Dendritic cell treated with granulocyte-macrophage colony-stimulating factor and Interleukin-4, amounts not matched to agents 40 ng/mL and 50 ng/mL, for 4 days (primary cell): ENCODE measurements around the gene COMMD10.

ENCODE experiments used
- H3K27ac Mint-ChIP-seq: one replicate; pipeline ENCODE4 v1.8.0; 2022; ENCODE audit warnings: mild to moderate bottlenecking, mixed read lengths
- H3K27me3 Mint-ChIP-seq: one replicate; pipeline ENCODE4 v1.8.0; 2022; ENCODE audit warnings: mild to moderate bottlenecking, mixed read lengths
- H3K36me3 Mint-ChIP-seq: one replicate; pipeline ENCODE4 v1.8.0; 2022; ENCODE audit warnings: low read depth, mixed read lengths
- H3K4me1 Mint-ChIP-seq: one replicate; pipeline ENCODE4 v1.8.0; 2022; ENCODE audit warnings: low read depth, mixed read lengths
- H3K4me3 Mint-ChIP-seq: one replicate; pipeline ENCODE4 v1.8.0; 2022; ENCODE audit warnings: mild to moderate bottlenecking, moderate library complexity, mixed read lengths
- H3K9me3 Mint-ChIP-seq: one replicate; pipeline ENCODE4 v1.8.0; 2022; ENCODE audit warnings: mixed read lengths
- intact Hi-C: fragments of 100-400 bp; cut with micrococcal nuclease; formaldehyde crosslinking; loops from one replicate; pipeline ENCODE4 v1.15.0; 2022

Gene COMMD10

DNA sequence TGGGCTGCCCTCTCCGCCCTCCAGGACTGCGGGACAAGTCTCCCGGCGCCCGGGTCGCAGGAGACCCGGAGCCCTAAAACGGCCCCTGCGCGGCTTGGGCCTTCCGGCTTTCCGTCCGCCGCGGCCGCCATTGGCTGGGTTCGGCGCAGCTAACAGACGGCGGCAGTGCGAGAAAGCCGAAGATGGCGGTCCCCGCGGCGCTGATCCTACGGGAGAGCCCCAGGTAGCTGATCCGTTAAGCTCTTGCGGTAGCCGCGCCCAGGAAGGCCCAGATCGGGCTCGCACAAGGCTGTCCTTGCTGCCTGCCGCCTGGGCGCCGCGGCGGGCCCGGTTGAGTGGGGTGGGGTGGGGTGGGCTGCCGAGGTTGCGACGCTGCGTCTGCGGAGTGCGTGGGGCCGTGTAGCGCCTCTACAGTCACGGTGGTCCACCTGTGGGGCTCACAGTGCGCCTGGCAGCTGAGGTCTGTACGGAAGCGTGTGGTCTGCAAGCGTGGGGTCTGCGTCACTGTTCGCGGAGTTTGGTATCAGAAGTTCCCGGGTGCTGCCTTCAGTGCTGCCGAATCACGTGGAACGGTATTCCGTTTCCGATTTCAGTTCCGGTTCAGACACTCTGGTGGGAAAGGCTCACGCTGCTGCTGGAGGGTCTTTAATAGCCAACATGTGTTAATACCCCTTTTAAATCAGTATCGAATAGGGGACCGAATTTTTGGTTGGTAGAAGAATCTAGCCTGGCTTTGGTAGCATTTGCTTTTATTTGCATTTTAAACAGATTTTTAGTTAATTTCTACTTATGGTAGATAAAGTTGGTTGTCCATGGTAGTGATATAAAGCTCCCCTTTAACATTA lies at the start of gene COMMD10:
Gene COMMD10, plus strand, starts transcription at position 155 of the 845 bp plus-strand sequence.
- Mint-ChIP-seq H3K36me3 (peaks cover 43% of the 10 kb centered on the region), H3K9me3 (no peaks in the 10 kb centered on the region), H3K27me3 (no peaks in the 10 kb centered on the region), H3K27ac (peak within 1 kb of the TSS; percentile 94), H3K4me3 (peak within 1 kb of the TSS; percentile 82), H3K4me1 (peaks cover 25% of the 10 kb centered on the region)
- intact Hi-C loops = loop anchor here (5.0 kb wide), 1 partner anchor 243 kb away; the partner anchor contains the start of genes AP3S1 and ATG12

- intact Hi-C loops = no loop called here
- peaks cover 44% of the 10 kb centered on the region for H3K4me1 Mint-ChIP-seq
- H3K27ac Mint-ChIP-seq = peak overlapping the region; percentile 18
- no peaks in the 10 kb centered on the region for H3K9me3 Mint-ChIP-seq
- no peaks in the 10 kb centered on the region for H3K36me3 Mint-ChIP-seq
- no peak overlapping the region for H3K4me3 Mint-ChIP-seq
- no peaks in the 10 kb centered on the region for H3K27me3 Mint-ChIP-seq
Measured at GRCh38 chr5:116035123-116035522, 49.7 kb upstream of the COMMD10 start.

DNA sequence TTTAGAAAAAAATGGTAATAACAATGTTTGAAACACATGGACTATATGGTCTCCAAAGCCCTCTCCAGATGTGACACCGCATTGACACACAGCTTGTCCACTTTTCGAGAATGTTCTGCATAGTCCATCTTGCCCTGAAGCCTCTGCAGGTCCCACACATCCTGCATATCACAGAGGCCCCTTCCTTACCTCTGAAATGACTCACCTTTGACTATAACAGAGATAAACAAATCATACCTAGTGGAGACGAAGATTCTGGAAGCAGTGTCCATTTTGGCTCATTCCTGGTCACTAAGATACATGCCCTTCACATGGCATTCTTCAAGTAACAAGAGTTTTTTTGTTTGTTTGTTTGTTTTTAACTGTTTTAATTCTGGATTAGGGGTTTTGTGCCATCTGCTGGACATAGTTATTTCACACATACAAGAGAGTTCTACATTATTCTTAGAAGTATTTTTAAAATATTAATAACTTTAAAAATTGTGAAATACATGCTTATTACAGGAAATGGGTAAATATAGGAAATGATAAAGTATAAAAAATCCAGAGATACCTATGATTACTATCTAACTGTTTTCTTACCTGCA lies 47.5 kb upstream of the COMMD10 start:
- Mint-ChIP-seq H3K4me3 (no peak overlapping the region), H3K27ac (no peak overlapping the region), H3K9me3 (no peaks in the 10 kb centered on the region), H3K36me3 (no peaks in the 10 kb centered on the region), H3K27me3 (no peaks in the 10 kb centered on the region), H3K4me1 (peaks cover 44% of the 10 kb centered on the region)
- intact Hi-C loops = no loop called here

GRCh38 chr5:116038817-116039216 lies 46.0 kb upstream of the COMMD10 start:
- no peaks in the 10 kb centered on the region for H3K36me3 Mint-ChIP-seq
- intact Hi-C loops = no loop called here
- H3K27me3 Mint-ChIP-seq = no peaks in the 10 kb centered on the region
- peaks cover 43% of the 10 kb centered on the region for H3K4me1 Mint-ChIP-seq
- no peak overlapping the region for H3K4me3 Mint-ChIP-seq
- peak overlapping the region; percentile 25 for H3K27ac Mint-ChIP-seq
- no peaks in the 10 kb centered on the region for H3K9me3 Mint-ChIP-seq

DNA sequence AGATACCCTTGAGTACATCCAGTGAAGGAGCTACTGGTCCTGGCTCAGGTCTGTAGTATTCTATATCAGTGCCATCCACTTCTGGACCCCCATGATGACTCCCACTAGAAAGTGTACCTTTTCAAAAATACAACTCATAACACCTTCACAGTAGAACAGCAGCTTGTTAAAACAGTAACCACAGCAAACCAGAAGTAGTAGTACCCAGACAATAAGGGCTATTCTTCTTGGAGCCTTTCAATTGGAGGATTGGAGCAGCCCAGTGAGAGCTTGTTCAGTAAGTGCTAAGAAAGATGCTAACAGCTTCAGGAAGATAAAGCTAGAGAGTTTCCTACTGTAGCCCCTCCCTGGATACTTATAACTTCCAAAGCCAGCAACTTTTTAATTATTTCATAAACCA lies 42.5 kb upstream of the COMMD10 start:
- no peak overlapping the region for H3K4me3 Mint-ChIP-seq
- H3K27ac Mint-ChIP-seq = no peak overlapping the region
- H3K36me3 Mint-ChIP-seq = no peaks in the 10 kb centered on the region
- no peaks in the 10 kb centered on the region for H3K27me3 Mint-ChIP-seq
- H3K9me3 Mint-ChIP-seq = no peaks in the 10 kb centered on the region
- intact Hi-C loops = no loop called here
- H3K4me1 Mint-ChIP-seq = peaks cover 19% of the 10 kb centered on the region

DNA sequence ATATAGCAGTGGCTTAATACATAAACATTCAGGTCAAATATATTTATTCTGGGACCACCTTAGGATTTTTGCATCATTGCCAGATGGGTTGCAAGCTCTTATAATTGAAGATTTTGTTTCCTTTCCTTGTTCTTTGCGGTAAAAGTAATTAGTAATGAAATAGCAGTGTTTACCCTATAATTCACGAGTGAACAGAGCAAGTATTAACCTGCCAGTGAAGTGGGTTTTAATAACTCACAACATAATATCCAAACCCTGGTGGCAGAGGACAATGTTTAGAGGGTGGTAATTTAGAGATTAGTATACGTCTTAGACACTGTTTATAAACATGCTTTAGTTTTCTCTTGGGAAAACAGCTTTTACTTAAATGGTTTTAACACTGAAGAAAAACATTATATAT lies 40.8 kb upstream of the COMMD10 start:
- peaks cover 5% of the 10 kb centered on the region for H3K4me1 Mint-ChIP-seq
- no peaks in the 10 kb centered on the region for H3K27me3 Mint-ChIP-seq
- no peaks in the 10 kb centered on the region for H3K36me3 Mint-ChIP-seq
- H3K4me3 Mint-ChIP-seq = no peak overlapping the region
- H3K9me3 Mint-ChIP-seq = no peaks in the 10 kb centered on the region
- intact Hi-C loops = no loop called here
- H3K27ac Mint-ChIP-seq = no peak overlapping the region

GRCh38 chr5:116045821-116046220 lies 39.0 kb upstream of the COMMD10 start:
- Mint-ChIP-seq H3K9me3 (no peaks in the 10 kb centered on the region), H3K27ac (no peak overlapping the region), H3K27me3 (no peaks in the 10 kb centered on the region), H3K4me3 (no peak overlapping the region), H3K4me1 (no peaks in the 10 kb centered on the region), H3K36me3 (no peaks in the 10 kb centered on the region)
- intact Hi-C loops = no loop called here

- intact Hi-C loops = no loop called here
- Mint-ChIP-seq H3K9me3 (no peaks in the 10 kb centered on the region), H3K27me3 (no peaks in the 10 kb centered on the region), H3K27ac (no peak overlapping the region), H3K4me1 (no peaks in the 10 kb centered on the region), H3K36me3 (no peaks in the 10 kb centered on the region), H3K4me3 (no peak overlapping the region)
Measured at GRCh38 chr5:116046261-116046660, 38.6 kb upstream of the COMMD10 start.

DNA sequence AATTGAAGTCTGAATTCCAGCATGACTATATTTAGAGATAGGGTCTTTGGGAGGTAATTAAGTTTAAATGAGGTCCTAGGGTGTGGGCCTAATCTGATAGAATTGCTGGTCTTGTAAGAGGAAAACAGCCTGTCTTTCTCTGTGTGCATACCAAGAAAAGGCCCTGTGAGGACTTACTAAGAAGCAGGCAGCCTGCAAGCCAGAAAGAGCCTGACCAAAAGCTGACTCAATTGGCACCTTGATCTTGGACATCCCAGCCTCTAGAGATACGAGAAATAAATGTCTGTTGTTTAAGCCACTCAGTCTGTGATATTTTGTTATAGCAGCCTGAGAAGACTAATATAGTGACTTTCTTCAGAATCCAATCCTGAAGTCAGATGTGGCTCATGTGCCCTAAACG lies 38.0 kb upstream of the COMMD10 start:
- no peak overlapping the region for H3K27ac Mint-ChIP-seq
- H3K4me3 Mint-ChIP-seq = no peak overlapping the region
- no peaks in the 10 kb centered on the region for H3K4me1 Mint-ChIP-seq
- H3K27me3 Mint-ChIP-seq = no peaks in the 10 kb centered on the region
- intact Hi-C loops = no loop called here
- H3K36me3 Mint-ChIP-seq = no peaks in the 10 kb centered on the region
- no peaks in the 10 kb centered on the region for H3K9me3 Mint-ChIP-seq

DNA sequence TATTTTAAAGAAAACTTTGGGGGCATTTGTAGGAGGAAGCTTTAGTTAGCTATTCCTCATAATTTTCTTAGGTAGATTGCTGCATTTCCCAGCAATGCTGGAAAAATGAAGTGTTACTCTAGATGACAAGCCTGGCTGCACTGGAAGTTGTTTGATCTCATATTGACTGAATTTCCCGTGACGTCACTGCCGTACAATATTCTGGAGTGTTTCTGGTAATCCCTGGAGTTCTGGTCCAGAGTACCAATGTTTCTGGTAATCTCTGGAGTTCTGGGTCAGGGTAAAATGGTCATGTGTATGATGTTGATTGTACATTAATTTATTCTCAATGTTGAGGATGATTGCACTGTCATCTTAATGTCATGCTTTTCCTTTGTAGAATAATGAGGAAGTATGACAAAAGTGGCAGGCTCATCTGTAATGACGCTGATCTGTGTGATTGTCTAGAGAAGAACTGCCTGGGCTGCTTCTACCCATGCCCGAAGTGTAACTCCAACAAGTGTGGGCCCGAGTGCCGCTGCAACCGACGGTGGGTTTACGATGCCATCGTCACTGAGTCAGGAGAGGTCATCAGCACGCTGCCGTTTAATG lies 26.4 kb upstream of the COMMD10 start:
- no peak overlapping the region for H3K27ac Mint-ChIP-seq
- no peaks in the 10 kb centered on the region for H3K4me1 Mint-ChIP-seq
- no peak overlapping the region for H3K4me3 Mint-ChIP-seq
- no peaks in the 10 kb centered on the region for H3K9me3 Mint-ChIP-seq
- no peaks in the 10 kb centered on the region for H3K36me3 Mint-ChIP-seq
- H3K27me3 Mint-ChIP-seq = no peaks in the 10 kb centered on the region
- intact Hi-C loops = no loop called here

DNA sequence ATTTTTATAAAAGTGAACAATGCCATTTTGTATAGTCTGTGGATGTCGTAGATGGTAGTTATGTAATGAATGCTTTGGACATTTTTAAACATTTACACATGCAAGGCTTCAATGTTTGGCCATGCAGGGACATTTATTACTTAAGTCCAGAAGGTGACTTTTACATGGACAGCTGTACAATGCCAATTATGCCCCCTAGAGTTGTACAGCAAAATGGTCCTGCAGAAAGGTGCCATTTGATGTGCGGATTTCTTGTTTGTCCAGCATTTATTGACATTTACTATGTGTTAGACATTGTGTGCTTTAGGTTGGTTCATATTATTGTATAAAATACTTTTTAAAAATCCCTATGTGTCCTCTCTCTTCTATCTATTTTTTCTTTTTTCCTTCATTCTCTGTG lies 22.5 kb upstream of the COMMD10 start:
- Mint-ChIP-seq H3K27ac (no peak overlapping the region), H3K27me3 (no peaks in the 10 kb centered on the region), H3K9me3 (no peaks in the 10 kb centered on the region), H3K4me1 (no peaks in the 10 kb centered on the region), H3K4me3 (no peak overlapping the region), H3K36me3 (no peaks in the 10 kb centered on the region)
- intact Hi-C loops = no loop called here

DNA sequence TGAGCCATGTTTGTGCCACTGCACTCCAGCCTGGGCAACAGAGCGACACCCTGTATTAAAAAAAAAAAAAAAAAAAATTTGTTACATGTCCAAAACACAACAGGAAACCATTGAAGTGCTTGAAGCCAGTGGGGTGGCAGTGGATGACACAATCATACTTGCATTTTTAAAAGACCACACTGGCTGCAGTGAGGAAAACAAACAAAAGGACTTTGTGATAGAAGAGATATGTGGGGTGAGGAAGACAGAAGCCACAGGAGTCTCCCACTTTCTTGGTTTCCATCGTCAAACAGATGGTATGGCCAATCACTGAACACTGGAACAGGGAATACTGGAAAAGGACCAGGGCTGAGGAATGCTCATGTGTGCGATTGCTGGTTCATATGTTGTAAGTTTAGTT lies 20.9 kb upstream of the COMMD10 start:
- Mint-ChIP-seq H3K9me3 (no peaks in the 10 kb centered on the region), H3K4me3 (no peak overlapping the region), H3K36me3 (no peaks in the 10 kb centered on the region), H3K27ac (no peak overlapping the region), H3K4me1 (no peaks in the 10 kb centered on the region), H3K27me3 (no peaks in the 10 kb centered on the region)
- intact Hi-C loops = no loop called here

DNA sequence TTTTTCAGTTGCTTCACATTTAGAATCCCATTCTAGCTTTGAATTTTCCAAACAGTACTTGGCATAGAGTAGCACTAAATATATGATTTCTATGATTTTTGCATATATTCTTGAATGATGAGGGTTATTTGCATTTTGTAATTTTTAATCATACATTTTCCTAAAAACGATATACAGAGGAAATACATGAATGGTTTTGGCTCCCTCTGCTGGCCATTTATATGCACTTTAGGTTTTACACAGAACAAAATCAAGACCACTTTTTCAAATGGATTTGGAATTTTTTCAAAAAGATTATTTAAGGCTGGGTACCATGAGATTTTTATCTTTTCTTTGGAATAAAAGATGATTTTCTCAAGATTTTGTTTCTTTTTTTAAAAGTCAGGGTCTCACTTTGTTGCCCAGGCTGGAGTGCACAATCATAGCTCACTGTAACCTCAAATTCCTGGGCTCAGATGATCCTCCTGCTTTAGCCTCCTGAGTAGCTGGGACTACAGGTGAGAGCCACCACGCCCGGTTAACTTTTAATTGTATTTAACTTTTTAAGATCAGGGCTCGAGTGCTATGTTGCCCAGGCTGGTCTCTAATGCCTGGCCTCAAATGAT lies 16.7 kb upstream of the COMMD10 start:
- H3K27me3 Mint-ChIP-seq = no peaks in the 10 kb centered on the region
- intact Hi-C loops = loop anchor here (2.0 to 5.0 kb wide), 3 partner anchors 226 to 759 kb away; partner anchors contain the start of genes AP3S1 and ATG12
- H3K4me3 Mint-ChIP-seq = no peak overlapping the region
- H3K9me3 Mint-ChIP-seq = no peaks in the 10 kb centered on the region
- no peaks in the 10 kb centered on the region for H3K4me1 Mint-ChIP-seq
- H3K36me3 Mint-ChIP-seq = no peaks in the 10 kb centered on the region
- no peak overlapping the region for H3K27ac Mint-ChIP-seq

- Mint-ChIP-seq H3K27ac (no peak overlapping the region), H3K27me3 (no peaks in the 10 kb centered on the region), H3K4me3 (no peak overlapping the region), H3K4me1 (peaks cover 10% of the 10 kb centered on the region), H3K9me3 (no peaks in the 10 kb centered on the region), H3K36me3 (no peaks in the 10 kb centered on the region)
- intact Hi-C loops = no loop called here
Measured at GRCh38 chr5:116071211-116071610, 13.6 kb upstream of the COMMD10 start.
